OCI-LY3 (cell line): Measurements from ENCODE around the gene PHF3.

Experiments
- CTCF ChIP-seq: fragments of 200-600, 300-600 bp; sonication (generic); IDR thresholded peaks from 2 replicates; pipeline ENCODE4 v1.5.1; 2014; ENCODE audit warnings: antibody characterized with exemption, low read length, low read depth
- EZH2phosphoT487 ChIP-seq: fragments of 200-600 bp; shearing (Covaris generic); IDR thresholded peaks from 2 replicates; pipeline ENCODE4 v1.6.1; 2018; ENCODE audit warnings: antibody characterized with exemption, mixed run types, low read depth

- TF ChIP-seq CTCF (0 out of 2 replicates have a peak, but pooled peaks have one; percentile 10), EZH2phosphoT487 (no peak)
Observed at GRCh38 chr6:63635588-63636517, at the start of gene PHF3.
